Measurements from ENCODE around the gene GDPD1.

DNA sequence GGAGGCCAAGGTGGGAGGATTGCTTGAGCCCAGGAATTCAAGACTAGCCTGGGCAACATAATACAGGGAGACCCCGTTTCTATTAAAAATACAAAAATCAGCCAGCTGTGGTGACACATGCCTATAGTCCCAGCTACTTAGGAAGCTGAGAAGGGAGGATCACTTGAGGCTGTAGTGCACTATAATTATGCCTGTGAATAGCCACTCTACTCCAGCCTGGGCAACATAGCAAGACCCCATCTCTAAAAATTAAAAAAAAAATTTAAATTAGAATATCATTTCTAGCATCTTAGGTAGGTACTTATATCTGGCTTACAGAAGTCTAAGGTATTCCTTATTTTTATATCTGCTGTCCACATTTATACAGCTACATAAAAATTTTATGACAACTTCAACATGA lies 18.0 kb upstream of the GDPD1 start:
- TF ChIP-seq NFYB (IDR thresholded peaks at IDR 0.05; ENCODE audit: extremely low read depth, insufficient read length) = no peak
- TF ChIP-seq, protein P1, sequence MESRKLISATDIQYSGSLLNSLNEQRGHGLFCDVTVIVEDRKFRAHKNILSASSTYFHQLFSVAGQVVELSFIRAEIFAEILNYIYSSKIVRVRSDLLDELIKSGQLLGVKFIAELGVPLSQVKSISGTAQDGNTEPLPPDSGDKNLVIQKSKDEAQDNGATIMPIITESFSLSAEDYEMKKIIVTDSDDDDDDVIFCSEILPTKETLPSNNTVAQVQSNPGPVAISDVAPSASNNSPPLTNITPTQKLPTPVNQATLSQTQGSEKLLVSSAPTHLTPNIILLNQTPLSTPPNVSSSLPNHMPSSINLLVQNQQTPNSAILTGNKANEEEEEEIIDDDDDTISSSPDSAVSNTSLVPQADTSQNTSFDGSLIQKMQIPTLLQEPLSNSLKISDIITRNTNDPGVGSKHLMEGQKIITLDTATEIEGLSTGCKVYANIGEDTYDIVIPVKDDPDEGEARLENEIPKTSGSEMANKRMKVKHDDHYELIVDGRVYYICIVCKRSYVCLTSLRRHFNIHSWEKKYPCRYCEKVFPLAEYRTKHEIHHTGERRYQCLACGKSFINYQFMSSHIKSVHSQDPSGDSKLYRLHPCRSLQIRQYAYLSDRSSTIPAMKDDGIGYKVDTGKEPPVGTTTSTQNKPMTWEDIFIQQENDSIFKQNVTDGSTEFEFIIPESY (CRISPR knock-in tag; IDR thresholded peaks at IDR 0.05) = no peak
- TF ChIP-seq, protein P2, sequence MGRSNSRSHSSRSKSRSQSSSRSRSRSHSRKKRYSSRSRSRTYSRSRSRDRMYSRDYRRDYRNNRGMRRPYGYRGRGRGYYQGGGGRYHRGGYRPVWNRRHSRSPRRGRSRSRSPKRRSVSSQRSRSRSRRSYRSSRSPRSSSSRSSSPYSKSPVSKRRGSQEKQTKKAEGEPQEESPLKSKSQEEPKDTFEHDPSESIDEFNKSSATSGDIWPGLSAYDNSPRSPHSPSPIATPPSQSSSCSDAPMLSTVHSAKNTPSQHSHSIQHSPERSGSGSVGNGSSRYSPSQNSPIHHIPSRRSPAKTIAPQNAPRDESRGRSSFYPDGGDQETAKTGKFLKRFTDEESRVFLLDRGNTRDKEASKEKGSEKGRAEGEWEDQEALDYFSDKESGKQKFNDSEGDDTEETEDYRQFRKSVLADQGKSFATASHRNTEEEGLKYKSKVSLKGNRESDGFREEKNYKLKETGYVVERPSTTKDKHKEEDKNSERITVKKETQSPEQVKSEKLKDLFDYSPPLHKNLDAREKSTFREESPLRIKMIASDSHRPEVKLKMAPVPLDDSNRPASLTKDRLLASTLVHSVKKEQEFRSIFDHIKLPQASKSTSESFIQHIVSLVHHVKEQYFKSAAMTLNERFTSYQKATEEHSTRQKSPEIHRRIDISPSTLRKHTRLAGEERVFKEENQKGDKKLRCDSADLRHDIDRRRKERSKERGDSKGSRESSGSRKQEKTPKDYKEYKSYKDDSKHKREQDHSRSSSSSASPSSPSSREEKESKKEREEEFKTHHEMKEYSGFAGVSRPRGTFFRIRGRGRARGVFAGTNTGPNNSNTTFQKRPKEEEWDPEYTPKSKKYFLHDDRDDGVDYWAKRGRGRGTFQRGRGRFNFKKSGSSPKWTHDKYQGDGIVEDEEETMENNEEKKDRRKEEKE (IDR thresholded peaks at IDR 0.05; ENCODE audit: borderline replicate concordance in 1 of 2, control insufficient read depth in 1 of 2, low read depth in 2 of 2, low read length in 1 of 2) = no peak
- TF ChIP-seq STAT5A (IDR thresholded peaks at IDR 0.05; ENCODE audit: borderline replicate concordance, low read length) = no peak
- TF ChIP-seq, protein P3, sequence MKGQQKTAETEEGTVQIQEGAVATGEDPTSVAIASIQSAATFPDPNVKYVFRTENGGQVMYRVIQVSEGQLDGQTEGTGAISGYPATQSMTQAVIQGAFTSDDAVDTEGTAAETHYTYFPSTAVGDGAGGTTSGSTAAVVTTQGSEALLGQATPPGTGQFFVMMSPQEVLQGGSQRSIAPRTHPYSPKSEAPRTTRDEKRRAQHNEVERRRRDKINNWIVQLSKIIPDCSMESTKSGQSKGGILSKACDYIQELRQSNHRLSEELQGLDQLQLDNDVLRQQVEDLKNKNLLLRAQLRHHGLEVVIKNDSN (CRISPR knock-in tag; IDR thresholded peaks at IDR 0.05) = no peak
- no peak for TF ChIP-seq CBX2 (IDR thresholded peaks at IDR 0.05; ENCODE audit: insufficient read depth, low read length, poor library complexity, severe bottlenecking)
- TF ChIP-seq, protein P4, sequence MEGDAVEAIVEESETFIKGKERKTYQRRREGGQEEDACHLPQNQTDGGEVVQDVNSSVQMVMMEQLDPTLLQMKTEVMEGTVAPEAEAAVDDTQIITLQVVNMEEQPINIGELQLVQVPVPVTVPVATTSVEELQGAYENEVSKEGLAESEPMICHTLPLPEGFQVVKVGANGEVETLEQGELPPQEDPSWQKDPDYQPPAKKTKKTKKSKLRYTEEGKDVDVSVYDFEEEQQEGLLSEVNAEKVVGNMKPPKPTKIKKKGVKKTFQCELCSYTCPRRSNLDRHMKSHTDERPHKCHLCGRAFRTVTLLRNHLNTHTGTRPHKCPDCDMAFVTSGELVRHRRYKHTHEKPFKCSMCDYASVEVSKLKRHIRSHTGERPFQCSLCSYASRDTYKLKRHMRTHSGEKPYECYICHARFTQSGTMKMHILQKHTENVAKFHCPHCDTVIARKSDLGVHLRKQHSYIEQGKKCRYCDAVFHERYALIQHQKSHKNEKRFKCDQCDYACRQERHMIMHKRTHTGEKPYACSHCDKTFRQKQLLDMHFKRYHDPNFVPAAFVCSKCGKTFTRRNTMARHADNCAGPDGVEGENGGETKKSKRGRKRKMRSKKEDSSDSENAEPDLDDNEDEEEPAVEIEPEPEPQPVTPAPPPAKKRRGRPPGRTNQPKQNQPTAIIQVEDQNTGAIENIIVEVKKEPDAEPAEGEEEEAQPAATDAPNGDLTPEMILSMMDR (IDR thresholded peaks at IDR 0.05 in 2 of 3, conservative IDR thresholded peaks at IDR 0.05 in 1 of 3; ENCODE audit: insufficient read depth in 2 of 3, low read depth in 1 of 3, low read length in 3 of 3) = no peak
- no peak for TF ChIP-seq TRIM28 (IDR thresholded peaks at IDR 0.05)
- no peak for TF ChIP-seq TCF7 (IDR thresholded peaks at IDR 0.05; ENCODE audit: borderline replicate concordance)
- TF ChIP-seq TEAD4 (IDR thresholded peaks at IDR 0.05; ENCODE audit: low read length) = no peak
- no peak for TF ChIP-seq TEAD4 (CRISPR knock-in tag; IDR thresholded peaks at IDR 0.05; ENCODE audit: borderline replicate concordance)

All from K562 (cell line).